ENCODE data around the gene FAM120B. TPM values are rescaled to one million over a fixed set of nuclear protein-coding genes. Genes with fewer than 3 reads are reported as not detected.

The FAM120B gene
- total RNA-seq, 1 donor from 2014 or later, result 19.7 TPM

- Mint-ChIP-seq H3K27ac (peak overlapping the region; percentile 47), H3K4me3 (peak overlapping the region; percentile 90), H3K27me3 (ENCODE audit: insufficient read depth, low read depth) (peaks cover 11% of the 10 kb centered on the region), H3K4me1 (peaks cover 36% of the 10 kb centered on the region), H3K36me3 (peaks cover 22% of the 10 kb centered on the region), H3K9me3 (peaks cover 22% of the 10 kb centered on the region)
- no peak overlapping the region for H2AFZ ChIP-seq (replicated peaks)
- no peak overlapping the region for H3K27ac ChIP-seq
- peak overlapping the region; percentile 55 for H3K4me3 ChIP-seq
- peaks cover 25% of the 10 kb centered on the region for H3K4me1 ChIP-seq
- peak overlapping the region; percentile 80 for H3K4me2 ChIP-seq
- H3K9me3 ChIP-seq (ENCODE audit: low read depth), result no peaks in the 10 kb centered on the region
- no peak for DNase-seq (ENCODE audit: low spot score)
- peaks cover 44% of the 10 kb centered on the region for H4K20me1 ChIP-seq (ENCODE audit: low read depth)
- peaks cover 62% of the 10 kb centered on the region for H3K79me2 ChIP-seq (ENCODE audit: low read depth)
- no peak overlapping the region for H3K9ac ChIP-seq
- TF ChIP-seq CTCF (IDR thresholded peaks at IDR 0.05), result no peak
- no peak for TF ChIP-seq EZH2phosphoT487 (IDR thresholded peaks at IDR 0.05)
- TF ChIP-seq EZH2 (IDR thresholded peaks at IDR 0.05), result no peak
- peaks cover 13% of the 10 kb centered on the region for H3F3A ChIP-seq (ENCODE audit: low read depth)
- H3K36me3 ChIP-seq, result peaks cover 4% of the 10 kb centered on the region
- peaks cover 9% of the 10 kb centered on the region for H3K27me3 ChIP-seq
These were observed 555 bp downstream of the FAM120B start for GRCh38 chr6:170307080-170307545.

- H3K9me3 Mint-ChIP-seq, result peaks cover 11% of the 10 kb centered on the region
- TF ChIP-seq CTCF (IDR thresholded peaks at IDR 0.05) (no peak), EZH2 (IDR thresholded peaks at IDR 0.05) (no peak), EZH2phosphoT487 (IDR thresholded peaks at IDR 0.05) (no peak)
- Histone ChIP-seq H2AFZ (replicated peaks) (no peak overlapping the region), H3K79me2 (ENCODE audit: low read depth) (peaks cover 78% of the 10 kb centered on the region), H3K4me2 (peak overlapping the region; percentile 80), H3K9ac (no peak overlapping the region), H3K27ac (no peak overlapping the region), H3K4me1 (peaks cover 38% of the 10 kb centered on the region), H3K36me3 (peaks cover 4% of the 10 kb centered on the region), H3K27me3 (peaks cover 9% of the 10 kb centered on the region), H3K9me3 (ENCODE audit: low read depth) (no peaks in the 10 kb centered on the region), H3K4me3 (no peak overlapping the region), H3F3A (ENCODE audit: low read depth) (peaks cover 22% of the 10 kb centered on the region), H4K20me1 (ENCODE audit: low read depth) (peaks cover 61% of the 10 kb centered on the region)
- H3K27ac Mint-ChIP-seq, result peak overlapping the region; percentile 5
- peak overlapping the region; percentile 49 for H3K4me3 Mint-ChIP-seq
- peak; percentile 52 for DNase-seq (ENCODE audit: low spot score)
- H3K27me3 Mint-ChIP-seq (ENCODE audit: insufficient read depth, low read depth), result peaks cover 11% of the 10 kb centered on the region
- peaks cover 36% of the 10 kb centered on the region for H3K4me1 Mint-ChIP-seq
- H3K36me3 Mint-ChIP-seq, result peaks cover 20% of the 10 kb centered on the region
These were observed 2.2 kb downstream of the FAM120B start for GRCh38 chr6:170308761-170309160.

GRCh38 chr6:170311696-170312095 lies 5.1 kb downstream of the FAM120B start:
- peaks cover 84% of the 10 kb centered on the region for H4K20me1 ChIP-seq (ENCODE audit: low read depth)
- H3K27ac Mint-ChIP-seq, result no peak overlapping the region
- H3K36me3 Mint-ChIP-seq, result peaks cover 24% of the 10 kb centered on the region
- no peak overlapping the region for H3K9ac ChIP-seq
- H3K4me1 Mint-ChIP-seq, result peaks cover 24% of the 10 kb centered on the region
- TF ChIP-seq EZH2 (IDR thresholded peaks at IDR 0.05) (no peak), CTCF (IDR thresholded peaks at IDR 0.05) (no peak), EZH2phosphoT487 (IDR thresholded peaks at IDR 0.05) (no peak)
- H3K27me3 ChIP-seq, result no peaks in the 10 kb centered on the region
- DNase-seq (ENCODE audit: low spot score), result no peak
- no peak overlapping the region for H3K4me3 Mint-ChIP-seq
- peaks cover 23% of the 10 kb centered on the region for H3F3A ChIP-seq (ENCODE audit: low read depth)
- no peak overlapping the region for H2AFZ ChIP-seq (replicated peaks)
- no peak overlapping the region for H3K4me2 ChIP-seq
- H3K27me3 Mint-ChIP-seq (ENCODE audit: insufficient read depth, low read depth), result peaks cover 7% of the 10 kb centered on the region
- no peaks in the 10 kb centered on the region for H3K9me3 ChIP-seq (ENCODE audit: low read depth)
- no peak overlapping the region for H3K4me3 ChIP-seq
- no peak overlapping the region for H3K27ac ChIP-seq
- no peaks in the 10 kb centered on the region for H3K9me3 Mint-ChIP-seq
- peaks cover 40% of the 10 kb centered on the region for H3K4me1 ChIP-seq
- no peaks in the 10 kb centered on the region for H3K36me3 ChIP-seq
- peaks cover 99% of the 10 kb centered on the region for H3K79me2 ChIP-seq (ENCODE audit: low read depth)
